ENCODE data around the gene AJM1.
"Not testable (repeated sequence)": the region's sequence is repeated elsewhere in the genome, so short reads cannot be mapped to it uniquely, and the experiment has no call there.

GRCh38 chr9:136837856-136838277 lies 4.4 kb upstream of the AJM1 start:
- not testable (repeated sequence) for TF ChIP-seq CTCF (IDR thresholded peaks at IDR 0.05); POLR2AphosphoS5 (IDR thresholded peaks at IDR 0.05; ENCODE audit: low read depth, low read length); SIN3A (IDR thresholded peaks at IDR 0.05; ENCODE audit: borderline replicate concordance, insufficient read depth, low read depth, low read length)

All from Panc1 (cell line).